Measurements from ENCODE around the gene CX3CL1. TPM values are rescaled to one million over a fixed set of nuclear protein-coding genes. Genes with fewer than 3 reads are reported as not detected.

Gene CX3CL1
- total and polyA plus RNA-seq, 8 donors: 8.6 to 27.8 (median 11.2) TPM

- Histone ChIP-seq H3K4me1 (peaks cover 5 to 18% of the 10 kb centered on the region in 2 donors), H3K27ac (no peak overlapping the region), H3K9me3 (no peaks in the 10 kb centered on the region), H3K4me3 (no peak overlapping the region), H3K27me3 (no peaks in the 10 kb centered on the region), H3K36me3 (no peaks in the 10 kb centered on the region)
- DNase-seq (no peak), ATAC-seq (peak; percentile 31)
- TF ChIP-seq, protein P1, sequence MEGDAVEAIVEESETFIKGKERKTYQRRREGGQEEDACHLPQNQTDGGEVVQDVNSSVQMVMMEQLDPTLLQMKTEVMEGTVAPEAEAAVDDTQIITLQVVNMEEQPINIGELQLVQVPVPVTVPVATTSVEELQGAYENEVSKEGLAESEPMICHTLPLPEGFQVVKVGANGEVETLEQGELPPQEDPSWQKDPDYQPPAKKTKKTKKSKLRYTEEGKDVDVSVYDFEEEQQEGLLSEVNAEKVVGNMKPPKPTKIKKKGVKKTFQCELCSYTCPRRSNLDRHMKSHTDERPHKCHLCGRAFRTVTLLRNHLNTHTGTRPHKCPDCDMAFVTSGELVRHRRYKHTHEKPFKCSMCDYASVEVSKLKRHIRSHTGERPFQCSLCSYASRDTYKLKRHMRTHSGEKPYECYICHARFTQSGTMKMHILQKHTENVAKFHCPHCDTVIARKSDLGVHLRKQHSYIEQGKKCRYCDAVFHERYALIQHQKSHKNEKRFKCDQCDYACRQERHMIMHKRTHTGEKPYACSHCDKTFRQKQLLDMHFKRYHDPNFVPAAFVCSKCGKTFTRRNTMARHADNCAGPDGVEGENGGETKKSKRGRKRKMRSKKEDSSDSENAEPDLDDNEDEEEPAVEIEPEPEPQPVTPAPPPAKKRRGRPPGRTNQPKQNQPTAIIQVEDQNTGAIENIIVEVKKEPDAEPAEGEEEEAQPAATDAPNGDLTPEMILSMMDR (IDR thresholded peaks at IDR 0.05): no peak
- intact Hi-C loops (cut with DNase I): no loop called here
These were observed 15.5 kb downstream of the CX3CL1 start for GRCh38 chr16:57387598-57388354.

- ATAC-seq (peak; percentile 68), DNase-seq (no peak)
- H3K4me1 ChIP-seq: peaks cover 5 to 18% of the 10 kb centered on the region in 2 donors
- no peak overlapping the region for H3K27ac ChIP-seq
- H3K4me3 ChIP-seq: no peak overlapping the region
- H3K9me3 ChIP-seq: no peaks in the 10 kb centered on the region
- intact Hi-C loops (cut with DNase I): no loop called here
- no peaks in the 10 kb centered on the region for H3K36me3 ChIP-seq
- TF ChIP-seq, protein P1 (IDR thresholded peaks at IDR 0.05): no peak
- H3K27me3 ChIP-seq: no peaks in the 10 kb centered on the region
These were observed 16.2 kb downstream of the CX3CL1 start for GRCh38 chr16:57388359-57389086.

- DNase-seq (no peak), ATAC-seq (no peak)
- Histone ChIP-seq H3K4me1 (peaks cover under 1 to 12% of the 10 kb centered on the region in 2 donors), H3K9me3 (no peaks in the 10 kb centered on the region), H3K27ac (no peak overlapping the region), H3K36me3 (no peaks in the 10 kb centered on the region), H3K27me3 (no peaks in the 10 kb centered on the region), H3K4me3 (no peak overlapping the region)
- intact Hi-C loops (cut with DNase I): no loop called here
- TF ChIP-seq, protein P1 (IDR thresholded peaks at IDR 0.05): no peak
These were observed 16.8 kb downstream of the CX3CL1 start for GRCh38 chr16:57389087-57389468.

DNA sequence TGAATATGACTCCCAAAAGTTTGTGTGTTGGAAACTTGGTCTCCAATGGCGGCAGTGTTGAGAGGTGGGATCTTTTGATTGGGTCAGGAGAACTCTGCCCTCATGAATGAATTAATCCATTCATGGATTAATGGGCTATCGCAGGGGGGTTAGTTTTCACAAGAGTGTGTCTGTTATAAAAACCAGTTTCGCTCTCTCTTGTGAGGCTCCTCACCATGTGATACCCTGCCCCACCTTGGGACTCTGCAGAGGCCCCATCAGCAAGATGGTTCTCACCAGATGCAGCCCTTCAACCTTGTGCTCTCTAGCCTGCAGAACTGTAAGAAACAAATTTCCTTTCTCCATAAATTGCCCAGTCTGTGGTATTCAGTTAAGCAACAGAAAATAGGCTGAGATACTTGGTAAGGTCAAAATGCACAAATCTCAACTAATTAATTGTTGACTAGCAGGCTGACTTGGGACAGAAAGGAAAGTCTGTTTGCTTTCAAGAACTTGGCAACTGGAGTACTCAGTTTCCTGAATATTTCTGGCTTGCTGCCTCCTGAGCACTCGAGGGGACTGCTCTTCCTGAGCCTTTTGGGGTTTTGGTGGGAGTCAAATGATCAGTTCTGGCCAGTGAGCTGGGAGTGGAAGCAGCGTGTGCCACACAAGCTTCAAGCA is 18.5 kb downstream of the CX3CL1 start:
- Histone ChIP-seq H3K27me3 (no peaks in the 10 kb centered on the region), H3K4me1 (peaks cover 0 to 11% of the 10 kb centered on the region in 2 donors), H3K9me3 (peaks cover 0 to 4% of the 10 kb centered on the region in 2 donors), H3K27ac (no peak overlapping the region), H3K36me3 (no peaks in the 10 kb centered on the region), H3K4me3 (no peak overlapping the region)
- DNase-seq: peak in 1 of 4 donors; percentile 46
- ATAC-seq: no peak
- intact Hi-C loops (cut with DNase I): no loop called here
- TF ChIP-seq, protein P1 (IDR thresholded peaks at IDR 0.05): no peak

GRCh38 chr16:57391300-57391699 is 19.0 kb downstream of the CX3CL1 start:
- Histone ChIP-seq H3K27ac (no peak overlapping the region), H3K4me3 (no peak overlapping the region), H3K36me3 (no peaks in the 10 kb centered on the region), H3K9me3 (peaks cover 0 to 4% of the 10 kb centered on the region in 2 donors), H3K4me1 (peaks cover 0 to 11% of the 10 kb centered on the region in 2 donors), H3K27me3 (no peaks in the 10 kb centered on the region)
- TF ChIP-seq, protein P1 (IDR thresholded peaks at IDR 0.05): no peak
- intact Hi-C loops (cut with DNase I): no loop called here
- ATAC-seq (no peak), DNase-seq (no peak)
